Pancreas (tissue), 10 donors: Measurements from ENCODE around the gene C5orf63. TPM values are rescaled to one million over a fixed set of nuclear protein-coding genes. Genes with fewer than 3 reads are reported as not detected.

Experiments
- ATAC-seq, 4 donors: fragments of 200-7000 bp; cut with Tn5 transposase; one replicate each; pipeline versions ENCODE4 v1.8.0 to v1.9.1; 2020; ENCODE audit warnings: mild to moderate bottlenecking in 4 of 4, moderate library complexity in 4 of 4
- DNase-seq, 6 donors: peaks; one replicate each; pipeline ENCODE4 v3.0.0-alpha.2; 2020
- FAIRE-seq: peaks from 2 replicates; lab custom pipeline; 2012; peaks lifted over from hg19 to GRCh38; lab: Jason Lieb, UNC
- H3K27ac ChIP-seq, 4 donors: fragments of 200-600 bp; sonication (generic); 1 replicate in 3 of 4; 2 replicates in 1 of 4; pipeline versions ENCODE4 v1.5.0 to v1.8.0; 2020
- H3K27me3 ChIP-seq, 4 donors: fragments of 200-600 bp; one replicate each; pipeline ENCODE4 v1.8.0; 2021
- H3K36me3 ChIP-seq, 3 donors: fragments of 200-600 bp; sonication (generic) in 1 of 3; one replicate each; pipeline versions ENCODE4 v1.5.0 to v1.8.0; 2020 to 2021
- H3K4me1 ChIP-seq, 3 donors: fragments of 200-600 bp; one replicate each; pipeline ENCODE4 v1.8.0; 2021
- H3K4me3 ChIP-seq, 4 donors: fragments of 200-600 bp; sonication (generic) in 2 of 4; one replicate each; pipeline versions ENCODE4 v1.5.0 to v1.8.0; 2020 to 2021
- H3K9me3 ChIP-seq, 4 donors: fragments of 200-600 bp; one replicate each; pipeline ENCODE4 v1.8.0; 2021
- CTCF ChIP-seq, 4 donors: fragments of 200-600 bp; sonication (generic) in 3 of 4; IDR thresholded peaks; one replicate each; pipeline versions ENCODE4 v1.5.0 to v1.8.0; 2021; ENCODE audit warnings: antibody characterized with exemption in 4 of 4
- WGBS, 2 donors: extraction: QIAGEN DNeasy Blood & Tissue Kit; methylation state at CpG; one replicate each; pipeline ENCODE4 v1.1.7; 2013; 5-methylcytosine and 5-hydroxymethylcytosine counted together
- intact Hi-C, 3 donors: fragments of 100-400 bp; cut with DNase I; formaldehyde crosslinking; loops; one replicate each; pipeline versions ENCODE4 v1.11.1 to v1.14.2; 2022
- polyA plus RNA-seq, 2 donors: library from polyadenylated mRNA; stranded (reverse); fragments of 200-250 nt; gene quantifications; one replicate each; pipeline ENCODE4 v1.2.3, GENCODE V29; 2013
- total RNA-seq, 6 donors: library from RNA; stranded (reverse); fragmentation: NEBNext Ultra II Directional in 4 of 6; extraction: Animal tissue kit (Norgen Biotek cat#: 25700) in 4 of 6; gene quantifications; one replicate each; pipeline versions ENCODE4 v1.2.1 to v1.2.4, GENCODE V29; 2021 to 2023
- donor health status: healthy with polysubstance abuse.
- donor health status: DM: no; HTN: no; CAD: no; lungs with moderate emphysema.
- donor health status: DM: no; HTN: no; CAD: no.
- donor health status: control.
- donor health status: control.
- donor health status: Bipolar disorder and iron deficiency.
- donor health status: DM: yes; HTN: yes; CAD: no.
- donor health status: DM: no; HTN: no; CAD: no.
- donor health status: DM: no; HTN: no; CAD: no.
- donor health status: DM: yes; HTN: yes; CAD: no.

C5orf63 gene
- total and polyA plus RNA-seq, 8 donors = 1.6 to 8.8 (median 3.5) TPM

GRCh38 chr5:127092690-127093089 is 19.4 kb upstream of the C5orf63 start:
- H3K4me1 ChIP-seq = no peaks in the 10 kb centered on the region
- no peaks in the 10 kb centered on the region for H3K36me3 ChIP-seq
- ATAC-seq (no peak), DNase-seq (no peak), FAIRE-seq (no peak)
- 75 to 76% methylated on average over 3 of the region's 3 CpGs for WGBS, 2 donors
- no peak overlapping the region for H3K4me3 ChIP-seq
- intact Hi-C loops = no loop called here
- no peaks in the 10 kb centered on the region for H3K9me3 ChIP-seq
- no peaks in the 10 kb centered on the region for H3K27me3 ChIP-seq
- H3K27ac ChIP-seq = no peak overlapping the region
- no peak for TF ChIP-seq CTCF (IDR thresholded peaks at IDR 0.05)

GRCh38 chr5:127089191-127089590 is 15.9 kb upstream of the C5orf63 start:
- ATAC-seq (no peak), FAIRE-seq (no peak)
- no peaks in the 10 kb centered on the region for H3K9me3 ChIP-seq

GRCh38 chr5:127088251-127088650 is 14.9 kb upstream of the C5orf63 start:
- Histone ChIP-seq H3K9me3 (no peaks in the 10 kb centered on the region), H3K27ac (no peak overlapping the region), H3K36me3 (no peaks in the 10 kb centered on the region), H3K27me3 (no peaks in the 10 kb centered on the region), H3K4me3 (no peak overlapping the region), H3K4me1 (no peaks in the 10 kb centered on the region)
- FAIRE-seq = no peak
- intact Hi-C loops = no loop called here
- 65 to 92% methylated on average over 1 of the region's 1 CpG for WGBS, 2 donors
- peak in 2 of 4 donors; percentile 31 to 67 for ATAC-seq
- no peak for DNase-seq
- no peak for TF ChIP-seq CTCF (IDR thresholded peaks at IDR 0.05)

More at GRCh38 chr5:127089191-127089590, 15.9 kb upstream of the C5orf63 start:
- H3K4me1 ChIP-seq = no peaks in the 10 kb centered on the region
- H3K27me3 ChIP-seq = no peaks in the 10 kb centered on the region
- no peak overlapping the region for H3K4me3 ChIP-seq
- TF ChIP-seq CTCF (IDR thresholded peaks at IDR 0.05) = no peak
- no peak overlapping the region for H3K27ac ChIP-seq
- intact Hi-C loops = no loop called here
- no peaks in the 10 kb centered on the region for H3K36me3 ChIP-seq
- DNase-seq = no peak

GRCh38 chr5:127086589-127086988 is 13.3 kb upstream of the C5orf63 start:
- no peak overlapping the region for H3K27ac ChIP-seq
- FAIRE-seq = no peak
- H3K36me3 ChIP-seq = no peaks in the 10 kb centered on the region
- whole genome bisulfite sequencing, 2 donors = 90 to 94% methylated on average over 2 of the region's 2 CpGs
- ATAC-seq = no peak
- no peaks in the 10 kb centered on the region for H3K9me3 ChIP-seq
- TF ChIP-seq CTCF (IDR thresholded peaks at IDR 0.05) = no peak
- no peak for DNase-seq
- intact Hi-C loops = no loop called here
- no peaks in the 10 kb centered on the region for H3K4me1 ChIP-seq
- H3K27me3 ChIP-seq = no peaks in the 10 kb centered on the region
- H3K4me3 ChIP-seq = no peak overlapping the region

- no peaks in the 10 kb centered on the region for H3K9me3 ChIP-seq
- no peak overlapping the region for H3K4me3 ChIP-seq
- no peak for TF ChIP-seq CTCF (IDR thresholded peaks at IDR 0.05)
- ATAC-seq (no peak), FAIRE-seq (no peak), DNase-seq (no peak)
- no peaks in the 10 kb centered on the region for H3K27me3 ChIP-seq
- H3K36me3 ChIP-seq = no peaks in the 10 kb centered on the region
- WGBS, 2 donors = 81 to 91% methylated on average over 5 of the region's 5 CpGs
- no peak overlapping the region for H3K27ac ChIP-seq
- no peaks in the 10 kb centered on the region for H3K4me1 ChIP-seq
- intact Hi-C loops = no loop called here
Observed at GRCh38 chr5:127085796-127086195, 12.5 kb upstream of the C5orf63 start.
